ENCODE measurements around the gene HCN3.
"Not testable (repeated sequence)": the region's sequence is repeated elsewhere in the genome, so short reads cannot be mapped to it uniquely, and the experiment has no call there.

The HCN3 gene

DNA sequence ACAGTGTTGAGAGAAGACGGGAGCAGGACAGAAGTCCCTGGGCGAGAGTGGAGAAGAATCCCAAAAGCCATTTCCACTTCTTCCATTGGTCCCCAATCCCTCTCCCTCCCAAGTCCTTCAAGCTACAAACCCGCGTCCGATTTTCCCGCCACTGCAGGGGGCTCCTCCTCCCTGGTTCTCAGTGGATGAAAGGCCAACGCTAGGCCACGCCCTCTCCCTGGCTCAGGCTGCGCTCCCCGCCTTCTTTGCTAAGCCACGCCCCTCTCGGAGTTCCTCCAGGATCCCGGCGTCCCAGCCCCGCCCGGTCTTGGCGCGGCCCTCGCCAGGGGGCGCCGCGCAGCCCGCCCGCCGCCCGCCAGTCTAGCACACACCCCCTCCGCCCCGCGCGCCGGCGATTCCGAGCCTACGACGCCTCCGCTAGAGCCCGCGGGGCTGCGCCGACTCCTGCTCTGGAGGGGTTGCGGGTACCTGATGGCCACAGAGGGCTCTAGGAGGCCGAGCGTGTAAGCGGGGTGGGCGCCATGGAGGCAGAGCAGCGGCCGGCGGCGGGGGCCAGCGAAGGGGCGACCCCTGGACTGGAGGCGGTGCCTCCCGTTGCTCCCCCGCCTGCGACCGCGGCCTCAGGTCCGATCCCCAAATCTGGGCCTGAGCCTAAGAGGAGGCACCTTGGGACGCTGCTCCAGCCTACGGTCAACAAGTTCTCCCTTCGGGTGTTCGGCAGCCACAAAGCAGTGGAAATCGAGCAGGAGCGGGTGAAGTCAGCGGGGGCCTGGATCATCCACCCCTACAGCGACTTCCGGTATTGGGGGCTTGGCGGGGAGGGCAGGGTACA lies at the start of gene HCN3:
Gene HCN3, plus strand, starts transcription at position 394 of the 832 bp plus-strand sequence. Its CDS starts 128 bp downstream, at position 522.
- DNase-seq: peak; percentile 96 to 99

GRCh38 chr1:155228096-155228427 lies 49.2 kb upstream of the HCN3 start:
- DNase-seq: no peak

DNA sequence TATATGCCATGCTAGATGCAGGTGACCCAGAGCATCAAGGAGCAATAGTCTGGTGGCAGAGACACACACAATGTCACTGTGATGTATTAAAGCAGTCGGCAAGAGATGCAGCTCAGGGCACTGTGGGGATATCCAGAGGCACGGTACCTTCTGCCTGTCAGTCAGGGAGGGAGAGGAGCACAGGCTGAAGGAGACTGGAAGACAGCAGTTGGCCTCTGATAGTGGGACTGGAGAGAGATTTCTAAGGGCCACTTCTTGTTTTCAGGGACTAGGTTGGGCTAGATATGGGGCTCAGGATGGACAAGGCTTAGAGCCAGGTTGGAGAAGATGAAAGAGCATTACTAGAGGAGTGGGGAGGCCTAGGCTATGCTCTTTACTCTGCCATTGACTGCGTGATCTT lies 46.0 kb upstream of the HCN3 start:
- DNase-seq: not testable (repeated sequence)

DNA sequence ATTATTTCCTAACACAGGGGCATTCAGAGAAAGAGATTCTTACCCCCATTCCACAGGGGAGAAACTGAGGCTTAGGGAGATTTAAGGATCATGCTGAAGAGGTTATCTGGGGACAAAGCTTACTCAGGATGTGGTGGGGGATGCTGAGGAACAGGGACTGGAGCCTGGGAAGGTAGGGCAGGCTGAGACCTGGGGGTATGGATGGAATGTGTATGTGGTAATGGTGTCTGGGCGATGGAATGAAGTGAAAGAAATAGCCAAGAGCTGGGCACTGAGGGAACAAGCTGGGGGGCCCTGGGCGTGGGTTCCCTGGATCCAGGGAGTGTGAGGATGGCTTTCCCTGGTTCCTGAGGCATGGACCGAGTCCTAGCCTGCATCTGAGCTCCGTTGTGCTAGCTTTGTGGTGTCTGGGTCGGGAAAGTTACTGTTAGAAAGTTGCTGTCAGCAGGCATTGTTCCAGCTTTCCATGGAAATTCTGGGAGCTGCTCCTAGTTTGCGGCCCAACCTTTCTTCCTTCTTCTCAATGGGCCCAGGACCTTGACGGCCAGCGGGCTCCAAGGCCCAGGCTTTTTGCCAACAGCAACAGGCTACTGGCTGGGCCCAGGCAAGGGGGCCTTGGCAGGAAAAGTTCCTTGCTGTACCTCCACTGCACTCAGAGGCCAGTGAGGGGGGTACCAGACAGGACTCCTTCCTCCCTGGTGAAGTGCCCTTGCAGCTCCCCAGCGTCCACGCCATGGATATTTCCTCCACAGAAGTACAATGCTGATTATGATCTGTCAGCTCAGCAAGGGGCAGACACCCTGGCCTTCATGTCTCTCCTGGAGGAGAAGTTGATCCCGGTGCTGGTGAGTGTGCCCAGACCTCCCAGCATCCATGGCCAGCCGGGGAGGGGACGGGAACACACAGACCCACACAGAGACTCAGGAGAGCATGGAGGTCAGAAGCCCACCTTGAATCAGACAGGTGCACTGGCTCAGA lies 45.0 kb upstream of the HCN3 start:
- not testable (repeated sequence) for DNase-seq

- DNase-seq: not testable (repeated sequence)
Observed at GRCh38 chr1:155233502-155233901, 43.8 kb upstream of the HCN3 start.

- not testable (repeated sequence) for DNase-seq
Observed at GRCh38 chr1:155235375-155235774, 41.9 kb upstream of the HCN3 start.

DNA sequence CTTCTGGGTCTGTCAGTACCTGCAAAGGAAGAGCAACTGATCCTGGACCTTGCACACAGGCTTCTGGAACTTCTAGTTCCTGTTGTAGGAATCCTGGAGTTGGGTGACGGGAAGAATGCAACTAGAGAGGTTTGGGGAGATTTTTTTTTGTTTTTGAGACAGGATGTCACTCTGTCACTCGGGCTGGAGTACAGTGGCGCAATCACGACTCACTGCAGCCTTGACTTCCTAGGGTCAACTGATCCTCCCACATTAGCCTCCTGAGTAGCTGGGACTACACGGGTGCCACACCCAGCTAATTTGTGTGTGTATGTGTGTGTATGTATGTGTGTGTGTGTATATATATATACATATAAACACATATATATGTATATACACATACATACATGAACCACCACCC lies 40.8 kb upstream of the HCN3 start:
- DNase-seq: no peak

DNA sequence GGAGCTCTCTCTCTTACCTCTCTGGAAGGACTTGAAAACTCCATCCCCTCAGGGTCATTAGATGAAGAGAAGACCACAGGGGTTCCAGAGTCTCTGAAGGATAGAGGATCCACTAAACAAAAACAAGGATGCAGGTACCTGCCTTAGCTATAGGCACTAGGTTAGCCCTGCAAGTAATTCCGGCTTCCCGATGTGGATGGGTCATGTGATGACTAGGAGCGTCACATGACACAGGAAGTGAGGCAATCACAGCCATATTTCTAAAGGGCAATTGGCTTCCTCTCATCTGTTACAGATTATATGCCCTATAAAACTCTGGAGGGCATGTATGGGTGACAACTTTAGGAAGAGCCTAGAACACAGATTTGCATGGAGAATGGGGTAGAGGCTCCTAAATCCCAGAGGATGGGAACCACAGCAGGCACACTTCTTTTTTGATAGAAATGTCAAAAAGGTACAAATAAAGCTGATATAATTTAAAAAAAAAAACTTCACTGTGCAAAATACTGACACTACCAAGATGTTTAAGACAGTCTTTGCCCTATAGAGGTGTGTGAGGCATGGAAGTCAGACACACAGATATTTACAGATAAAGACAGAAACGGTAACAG lies 36.1 kb upstream of the HCN3 start:
- DNase-seq: peak; percentile 50 to 70

DNA sequence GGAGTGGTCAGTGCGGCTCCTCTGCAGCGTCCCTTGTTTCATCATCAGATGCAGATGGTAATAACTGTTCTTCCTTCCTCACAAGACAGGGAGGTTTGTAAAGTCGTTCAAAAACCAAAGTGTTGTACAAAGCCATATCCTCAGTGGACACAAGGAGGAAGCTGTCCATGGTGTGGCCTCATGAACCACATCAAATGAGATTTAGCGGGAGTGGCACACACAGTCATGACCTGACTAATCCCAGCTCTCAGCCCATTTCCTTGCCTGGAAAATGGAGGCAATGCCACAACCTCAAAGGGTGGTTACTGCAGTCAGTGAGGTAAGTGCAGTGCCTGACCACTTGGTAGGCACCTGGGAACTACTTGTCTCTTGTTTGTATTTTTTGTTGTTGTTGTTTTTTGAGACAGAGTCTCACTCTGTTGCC lies 35.4 kb upstream of the HCN3 start:
- DNase-seq: no peak

DNA sequence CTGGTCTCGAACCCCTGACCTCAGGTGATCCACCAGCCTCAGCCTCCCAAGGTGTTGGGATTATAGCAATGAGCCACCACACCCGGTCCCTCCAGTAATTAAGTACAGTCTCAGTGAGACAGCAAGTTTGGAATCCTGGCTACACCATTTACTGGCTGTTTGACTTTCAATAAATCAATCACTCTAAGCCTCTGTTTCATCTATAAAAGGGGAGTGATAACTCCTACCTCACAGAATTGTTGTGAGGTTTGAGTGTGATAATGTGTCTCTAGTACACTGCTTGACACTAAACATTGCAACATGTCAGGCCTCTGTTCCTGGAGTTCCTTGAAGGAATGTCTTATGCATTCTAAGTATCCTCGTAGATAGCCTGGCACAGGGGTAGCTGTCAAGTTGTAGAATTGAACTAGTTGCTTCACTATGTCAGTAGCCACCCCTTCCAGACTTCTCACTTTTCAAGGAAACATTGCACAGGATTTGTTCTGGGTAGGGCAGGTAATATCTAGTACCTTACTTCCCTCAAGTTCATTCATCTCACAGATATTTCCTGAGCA lies 34.4 kb upstream of the HCN3 start:
- no peak for DNase-seq

DNA sequence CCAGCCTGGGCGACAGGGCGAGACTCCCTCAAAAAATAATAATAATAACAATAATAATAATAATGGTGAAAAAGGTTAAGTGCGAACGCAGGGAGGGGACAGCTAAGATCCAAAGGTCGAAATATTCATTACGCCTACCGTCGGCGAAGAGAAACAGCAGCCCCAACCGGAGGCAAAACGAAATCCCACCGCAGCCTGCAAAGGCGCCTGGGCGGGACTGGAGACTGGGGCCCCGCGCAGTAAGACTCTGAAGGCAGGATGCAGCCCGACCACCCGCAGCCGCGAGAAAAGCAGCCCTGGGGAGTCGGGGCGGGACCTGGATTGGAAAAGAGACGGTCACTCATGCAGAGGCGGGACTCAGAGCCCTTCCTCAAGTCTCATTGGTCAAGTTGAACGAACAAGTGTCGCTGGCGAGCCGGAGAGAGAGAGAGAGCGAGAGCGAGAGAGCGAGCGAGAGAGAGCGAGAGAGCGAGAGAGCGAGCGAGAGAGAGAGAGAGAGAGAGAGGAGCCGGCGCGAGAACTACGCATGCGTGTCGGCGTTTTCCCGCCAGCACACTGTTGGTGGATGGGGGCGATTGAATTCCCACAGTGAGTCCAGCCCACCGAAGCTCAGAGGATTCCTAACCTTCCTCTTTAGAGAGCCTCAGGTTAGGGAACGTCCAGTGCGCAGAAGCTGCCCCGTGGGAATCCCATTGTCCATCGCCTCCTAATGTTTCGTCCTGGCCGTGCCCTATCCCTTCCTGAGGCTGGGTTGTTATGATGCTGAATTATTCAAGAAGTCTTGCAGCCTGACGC lies 32.7 kb upstream of the HCN3 start:
- DNase-seq: peak; percentile 89 to 95

DNA sequence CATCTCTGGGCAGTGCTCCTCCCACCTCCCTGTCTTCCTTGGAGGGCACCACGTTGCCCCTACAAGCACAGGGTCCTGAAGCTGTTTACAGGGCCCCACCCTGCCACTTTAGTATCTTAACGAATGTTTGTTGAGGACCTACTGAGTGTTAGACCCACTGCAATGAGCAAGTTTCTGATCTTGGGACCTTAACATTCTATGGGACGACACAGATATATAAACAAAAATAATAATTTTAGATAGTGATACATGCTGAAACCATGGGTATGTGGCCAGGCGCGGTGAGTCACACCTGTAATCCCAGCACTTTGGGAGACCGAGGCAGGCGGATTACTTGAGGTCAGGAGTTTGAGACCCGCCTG lies 32.1 kb upstream of the HCN3 start:
- DNase-seq: no peak

DNA sequence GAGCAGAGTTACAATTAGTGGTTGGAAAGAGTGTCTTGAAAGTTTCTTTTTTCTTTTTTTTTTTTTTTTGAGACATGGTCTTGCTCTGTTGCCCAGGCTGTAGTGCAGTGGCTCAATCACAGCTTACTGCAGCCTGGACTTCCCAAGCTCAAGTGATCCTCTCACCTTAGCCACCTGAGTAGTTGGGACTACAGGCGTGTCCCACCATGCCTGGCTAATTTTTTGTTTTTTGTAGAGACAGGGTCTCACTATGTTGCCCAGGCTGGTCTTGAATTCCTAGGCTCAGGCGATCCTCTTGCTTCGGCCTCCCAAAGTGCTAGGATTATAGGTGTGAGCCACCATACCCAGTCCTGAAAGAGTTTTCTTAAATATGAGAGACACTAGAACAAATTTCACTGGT lies 30.5 kb upstream of the HCN3 start:
- not testable (repeated sequence) for DNase-seq

- no peak for DNase-seq
Observed at GRCh38 chr1:155247667-155248553, 29.4 kb upstream of the HCN3 start.

- no peak for DNase-seq
Observed at GRCh38 chr1:155250246-155250632, 27.0 kb upstream of the HCN3 start.

GRCh38 chr1:155250633-155251449 lies 26.4 kb upstream of the HCN3 start:
- DNase-seq: peak; percentile 98

DNA sequence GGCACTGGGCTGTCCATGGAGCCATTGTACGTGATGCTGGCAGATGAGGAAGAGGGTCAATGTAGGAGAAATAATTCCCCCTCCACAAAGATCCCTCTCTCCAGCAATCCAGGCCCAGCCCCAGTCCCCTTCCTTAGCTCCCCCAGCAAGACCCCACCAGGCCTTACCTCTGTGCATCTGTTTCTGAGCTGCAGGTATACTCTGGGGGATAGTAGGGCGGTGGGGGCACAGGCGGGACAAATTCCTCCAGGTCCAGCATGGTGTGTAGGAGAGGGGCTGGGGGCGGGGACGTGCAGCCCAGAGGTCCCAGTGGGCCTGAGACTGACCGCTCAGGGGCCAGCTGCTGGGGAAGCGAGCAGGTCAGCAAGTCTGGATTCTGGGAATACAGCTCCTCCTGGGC lies 25.7 kb upstream of the HCN3 start:
- DNase-seq: no peak

- DNase-seq: no peak
Observed at GRCh38 chr1:155253208-155253607, 24.1 kb upstream of the HCN3 start.

- DNase-seq: no peak
Observed at GRCh38 chr1:155253797-155254196, 23.5 kb upstream of the HCN3 start.

DNA sequence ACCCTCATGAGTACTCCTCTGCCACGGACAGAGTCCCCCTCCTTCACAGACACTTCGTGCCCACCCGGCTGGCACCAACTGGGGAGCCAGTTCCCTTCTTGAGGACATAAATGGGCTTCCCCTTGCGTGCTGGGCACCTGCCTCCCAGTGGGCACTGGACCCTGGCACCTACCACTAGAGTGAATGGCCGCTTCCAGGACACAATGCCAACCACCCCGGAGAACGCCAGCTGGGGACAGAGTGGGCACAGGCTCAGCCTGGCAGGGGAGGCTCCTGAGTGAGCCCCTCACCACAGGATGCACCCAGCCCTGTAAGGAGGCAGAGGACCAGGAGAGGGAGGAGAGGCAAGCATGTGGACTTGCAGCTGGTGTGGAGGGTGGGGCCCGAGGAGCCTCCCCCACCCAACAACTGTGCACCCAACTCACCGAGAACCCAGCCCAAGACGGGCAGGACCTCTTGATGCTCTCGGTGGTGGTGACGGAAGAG lies 23.0 kb upstream of the HCN3 start:
- no peak for DNase-seq
